ELF-1 (cell line): Measurements from ENCODE around the gene GRIP1.

Experiments used
- DNase-seq: peaks from one replicate; pipeline ENCODE4 v3.0.0-alpha.2; 2016; ENCODE audit warnings: low read depth, low spot score

The GRIP1 gene

GRCh38 chr12:66647034-66647691 lies 31.7 kb downstream of the GRIP1 start:
- no peak for DNase-seq

DNA sequence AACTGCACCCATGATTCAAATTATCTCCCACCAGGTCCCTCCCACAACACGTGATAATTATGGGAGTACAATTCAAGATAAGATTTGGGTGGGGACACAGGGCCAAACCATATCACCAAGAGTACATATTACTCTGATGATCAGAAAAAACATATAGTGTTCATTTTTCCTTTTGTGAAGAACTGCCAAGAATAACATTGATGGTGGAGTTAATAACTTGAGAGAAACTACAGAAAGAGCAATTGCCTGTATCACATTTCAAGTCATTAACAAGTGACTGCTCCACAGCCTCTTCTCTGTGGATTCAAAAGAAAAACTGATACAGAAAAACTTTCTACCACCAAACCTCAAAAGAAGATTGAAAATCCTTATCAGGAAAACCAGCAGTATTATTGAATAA lies 34.7 kb downstream of the GRIP1 start:
- DNase-seq = no peak

DNA sequence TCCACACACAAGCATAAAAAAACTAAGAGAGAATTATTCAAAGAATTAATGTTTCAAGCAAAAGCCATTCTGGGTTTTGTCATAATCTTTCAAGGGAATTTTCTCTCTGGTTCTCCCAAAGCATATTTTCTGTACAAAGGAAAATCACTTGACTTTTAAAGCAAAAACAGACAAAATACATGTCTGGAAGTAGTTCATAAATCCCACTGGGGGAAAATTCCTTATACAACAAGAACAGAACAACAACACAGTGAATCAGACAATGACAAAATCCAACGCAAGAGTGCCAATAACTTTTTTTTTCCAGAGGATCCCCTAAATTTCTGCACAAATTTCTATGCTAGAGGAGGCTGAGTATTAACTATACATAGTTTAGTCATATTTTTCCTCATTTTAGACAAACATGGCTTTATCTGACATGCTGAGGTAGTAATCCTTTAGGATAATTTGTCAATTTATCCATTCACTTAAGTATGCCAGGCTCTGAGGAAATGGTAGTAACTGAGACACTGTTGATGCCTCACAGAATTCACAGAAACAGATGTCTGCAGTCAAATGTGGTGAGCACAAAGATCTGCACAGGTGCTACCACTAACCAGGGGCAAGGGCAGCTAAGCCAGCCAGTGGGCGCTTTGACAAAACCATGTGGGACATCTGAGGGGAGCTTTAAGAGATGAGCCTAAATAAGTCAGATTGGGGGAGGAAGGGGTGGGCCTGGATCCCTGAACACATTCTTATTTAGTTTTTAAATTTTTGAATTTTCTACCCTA lies 38.0 kb downstream of the GRIP1 start:
- DNase-seq = no peak

GRCh38 chr12:66638666-66639065 lies 40.2 kb downstream of the GRIP1 start:
- DNase-seq = no peak

GRCh38 chr12:66637699-66638301 lies 41.1 kb downstream of the GRIP1 start:
- no peak for DNase-seq

- DNase-seq = no peak
Observed at GRCh38 chr12:66636771-66637170, 42.1 kb downstream of the GRIP1 start.

- no peak for DNase-seq
Observed at GRCh38 chr12:66633676-66634075, 45.2 kb downstream of the GRIP1 start.

GRCh38 chr12:66629138-66629870 lies 49.6 kb downstream of the GRIP1 start:
- DNase-seq = no peak

GRCh38 chr12:66627988-66628317 lies 50.9 kb downstream of the GRIP1 start:
- no peak for DNase-seq

GRCh38 chr12:66627270-66627987 lies 51.4 kb downstream of the GRIP1 start:
- DNase-seq = no peak

DNA sequence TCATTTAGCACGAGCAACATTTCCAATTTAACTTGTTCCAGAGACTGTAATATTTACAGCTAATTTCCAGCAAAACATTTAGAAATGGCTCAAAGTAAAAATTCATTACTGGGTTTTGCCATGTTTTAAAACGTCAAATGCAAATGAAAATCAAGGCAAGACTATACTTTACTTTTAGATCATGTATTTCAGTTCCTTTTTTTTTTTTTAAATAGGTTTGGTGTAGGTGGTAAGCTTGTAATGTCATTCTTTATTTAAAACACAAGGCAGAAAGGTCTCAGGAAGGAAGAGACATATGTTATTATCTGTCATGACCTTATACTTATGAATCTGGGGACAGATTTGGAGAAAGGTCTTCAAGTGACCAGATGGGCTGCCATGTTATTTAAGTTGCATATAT lies 54.1 kb downstream of the GRIP1 start:
- no peak for DNase-seq

DNA sequence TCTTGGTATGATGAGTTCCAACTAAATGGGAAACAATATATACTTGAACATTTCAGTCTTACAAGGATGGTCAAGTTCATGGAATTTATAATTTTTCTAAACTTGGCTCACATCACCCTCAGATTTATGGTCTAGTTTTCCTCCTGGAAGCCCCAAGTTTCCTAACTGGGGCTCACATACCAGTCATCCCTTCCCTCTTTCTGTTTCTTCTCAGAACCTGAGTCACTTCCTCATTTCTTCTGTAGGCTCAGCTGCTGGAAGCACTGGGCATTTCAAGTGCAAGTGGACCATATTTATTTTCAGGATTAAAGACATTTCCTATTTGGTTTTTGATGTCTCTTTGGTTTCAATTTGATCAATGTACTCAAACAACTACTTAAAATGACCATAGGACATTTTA lies 55.4 kb downstream of the GRIP1 start:
- DNase-seq = no peak

- DNase-seq = no peak
Observed at GRCh38 chr12:66620688-66621087, 58.2 kb downstream of the GRIP1 start.

DNA sequence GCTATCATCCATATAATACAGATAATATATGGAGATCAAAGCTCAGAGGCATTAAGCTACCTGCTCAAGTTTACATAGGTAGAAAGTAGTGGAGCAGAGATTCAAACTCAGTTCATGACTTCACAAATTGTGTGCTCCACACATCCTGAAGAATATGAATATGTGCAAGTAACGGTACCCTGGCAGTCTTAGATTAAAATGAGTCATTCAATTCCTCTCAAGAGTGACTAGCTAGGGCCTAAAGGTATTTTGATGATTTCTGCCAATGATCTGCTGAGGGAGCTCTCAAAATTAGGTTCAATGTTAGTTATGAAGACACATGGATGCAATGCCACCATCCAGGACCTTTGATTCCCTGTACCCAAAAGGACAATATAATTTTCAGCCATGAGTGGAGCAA lies 58.9 kb downstream of the GRIP1 start:
- DNase-seq = no peak

- no peak for DNase-seq
Observed at GRCh38 chr12:66617991-66618390, 60.9 kb downstream of the GRIP1 start.

- DNase-seq = no peak
Observed at GRCh38 chr12:66612090-66612775, 66.6 kb downstream of the GRIP1 start.

DNA sequence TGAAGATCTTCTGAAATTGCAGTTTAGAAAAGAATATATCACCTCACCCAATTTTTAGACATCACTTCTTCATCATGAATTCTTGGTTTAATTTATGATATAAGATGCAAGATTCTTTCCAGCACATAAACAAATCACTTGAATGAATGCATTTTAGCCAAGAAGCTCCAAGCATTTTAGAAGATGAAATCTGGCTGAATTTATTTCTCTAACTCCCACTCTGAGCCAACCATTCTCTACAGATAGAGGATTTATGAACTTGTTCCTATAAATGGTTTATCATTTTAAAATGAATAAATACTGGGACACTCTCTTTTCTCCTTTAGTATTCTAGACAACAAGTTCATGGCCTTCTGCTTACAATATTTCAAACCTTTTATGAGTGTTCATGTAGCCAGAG lies 71.7 kb downstream of the GRIP1 start:
- DNase-seq = no peak

DNA sequence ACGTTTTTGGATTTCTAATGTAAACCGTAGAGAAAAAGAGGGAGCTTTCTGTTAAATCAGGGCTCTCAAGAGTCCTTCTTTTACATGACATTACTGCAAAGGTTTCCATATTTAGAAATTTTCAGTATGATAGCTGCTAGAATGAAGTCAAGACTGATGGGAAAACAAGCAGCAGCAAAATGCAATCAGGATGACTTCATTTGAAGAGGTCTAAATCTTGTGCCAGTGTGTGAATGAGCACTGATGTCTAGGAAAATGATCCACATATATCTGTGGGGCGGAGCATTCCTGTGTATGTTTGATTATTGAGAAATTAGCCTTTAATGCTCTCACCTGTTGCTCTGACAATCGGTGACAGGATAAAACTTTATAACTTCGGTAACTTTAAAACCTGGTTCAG lies 73.6 kb downstream of the GRIP1 start:
- DNase-seq = no peak

- no peak for DNase-seq
Observed at GRCh38 chr12:66603981-66604479, 74.8 kb downstream of the GRIP1 start.

DNA sequence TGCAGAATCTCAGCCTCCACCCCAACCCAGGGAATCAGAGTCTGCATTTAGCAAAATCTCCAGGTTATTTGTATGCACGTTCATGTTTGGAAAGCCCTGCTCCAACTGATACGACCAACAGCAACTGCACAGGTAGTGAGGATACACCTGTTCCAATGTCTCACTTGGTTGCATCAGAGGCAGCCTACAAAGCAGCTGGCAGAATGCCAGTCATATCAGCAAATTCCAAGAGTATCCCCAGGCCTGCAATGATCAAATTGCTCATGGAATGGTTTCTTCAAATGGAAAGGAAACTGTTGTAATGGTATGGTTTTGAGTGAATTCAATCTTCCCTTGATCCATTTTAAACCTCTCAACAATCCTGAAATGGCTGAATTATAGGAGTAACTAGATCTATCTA lies 75.4 kb downstream of the GRIP1 start:
- no peak for DNase-seq
